Measurements from ENCODE around the gene COG5.

The COG5 gene

GRCh38 chr7:107588529-107589130 is 24.9 kb upstream of the COG5 start:
- Histone ChIP-seq H3K27ac (replicated peaks) (no peak overlapping the region), H3K27me3 (ENCODE audit: insufficient read depth, poor library complexity, severe bottlenecking) (no peaks in the 10 kb centered on the region), H3K4me3 (replicated peaks; ENCODE audit: insufficient read depth, low read length) (no peak overlapping the region)
- DNase-seq (ENCODE audit: low read depth in 1 of 2, low spot score in 1 of 2): no peak
- TF ChIP-seq SPI1 (IDR thresholded peaks at IDR 0.05; ENCODE audit: borderline replicate concordance, low read depth): no peak
- TF ChIP-seq, protein P1, sequence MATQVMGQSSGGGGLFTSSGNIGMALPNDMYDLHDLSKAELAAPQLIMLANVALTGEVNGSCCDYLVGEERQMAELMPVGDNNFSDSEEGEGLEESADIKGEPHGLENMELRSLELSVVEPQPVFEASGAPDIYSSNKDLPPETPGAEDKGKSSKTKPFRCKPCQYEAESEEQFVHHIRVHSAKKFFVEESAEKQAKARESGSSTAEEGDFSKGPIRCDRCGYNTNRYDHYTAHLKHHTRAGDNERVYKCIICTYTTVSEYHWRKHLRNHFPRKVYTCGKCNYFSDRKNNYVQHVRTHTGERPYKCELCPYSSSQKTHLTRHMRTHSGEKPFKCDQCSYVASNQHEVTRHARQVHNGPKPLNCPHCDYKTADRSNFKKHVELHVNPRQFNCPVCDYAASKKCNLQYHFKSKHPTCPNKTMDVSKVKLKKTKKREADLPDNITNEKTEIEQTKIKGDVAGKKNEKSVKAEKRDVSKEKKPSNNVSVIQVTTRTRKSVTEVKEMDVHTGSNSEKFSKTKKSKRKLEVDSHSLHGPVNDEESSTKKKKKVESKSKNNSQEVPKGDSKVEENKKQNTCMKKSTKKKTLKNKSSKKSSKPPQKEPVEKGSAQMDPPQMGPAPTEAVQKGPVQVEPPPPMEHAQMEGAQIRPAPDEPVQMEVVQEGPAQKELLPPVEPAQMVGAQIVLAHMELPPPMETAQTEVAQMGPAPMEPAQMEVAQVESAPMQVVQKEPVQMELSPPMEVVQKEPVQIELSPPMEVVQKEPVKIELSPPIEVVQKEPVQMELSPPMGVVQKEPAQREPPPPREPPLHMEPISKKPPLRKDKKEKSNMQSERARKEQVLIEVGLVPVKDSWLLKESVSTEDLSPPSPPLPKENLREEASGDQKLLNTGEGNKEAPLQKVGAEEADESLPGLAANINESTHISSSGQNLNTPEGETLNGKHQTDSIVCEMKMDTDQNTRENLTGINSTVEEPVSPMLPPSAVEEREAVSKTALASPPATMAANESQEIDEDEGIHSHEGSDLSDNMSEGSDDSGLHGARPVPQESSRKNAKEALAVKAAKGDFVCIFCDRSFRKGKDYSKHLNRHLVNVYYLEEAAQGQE (IDR thresholded peaks at IDR 0.05; ENCODE audit: insufficient replicate concordance, low read depth): no peak
- no peak for TF ChIP-seq GABPA (IDR thresholded peaks at IDR 0.05; ENCODE audit: low read depth)
- TF ChIP-seq CTCF (IDR thresholded peaks at IDR 0.05; ENCODE audit: insufficient read depth, low read length): no peak

- no peaks in the 10 kb centered on the region for H3K27me3 ChIP-seq (ENCODE audit: insufficient read depth, poor library complexity, severe bottlenecking)
- no peak for DNase-seq (ENCODE audit: low read depth in 1 of 2, low spot score in 1 of 2)
- H3K27ac ChIP-seq (replicated peaks): no peak overlapping the region
- no peak overlapping the region for H3K4me3 ChIP-seq (replicated peaks; ENCODE audit: insufficient read depth, low read length)
- no peak for TF ChIP-seq CTCF (IDR thresholded peaks at IDR 0.05; ENCODE audit: insufficient read depth, low read length)
Observed at GRCh38 chr7:107584716-107585115, 21.0 kb upstream of the COG5 start.

DNA sequence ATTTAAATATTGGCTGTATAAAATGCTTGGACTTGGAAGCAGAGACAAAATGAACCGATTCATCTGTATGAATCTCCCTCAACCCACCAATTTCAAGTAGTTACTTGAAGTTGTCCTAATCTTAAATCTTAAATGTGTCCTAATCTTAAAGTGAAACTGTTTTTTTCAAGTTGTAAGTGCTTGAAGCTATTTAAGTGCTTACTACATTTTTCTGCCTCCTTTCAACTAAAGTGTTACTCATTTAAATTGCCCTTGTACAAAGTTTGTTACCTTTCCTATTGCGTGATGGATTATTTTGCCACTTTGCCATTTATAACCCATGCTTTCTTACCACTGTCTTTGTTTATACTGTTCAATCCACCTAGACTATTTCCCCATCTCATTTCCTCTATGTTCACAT is 19.2 kb upstream of the COG5 start:
- Histone ChIP-seq H3K4me3 (replicated peaks; ENCODE audit: insufficient read depth, low read length) (no peak overlapping the region), H3K27ac (replicated peaks) (no peak overlapping the region), H3K27me3 (ENCODE audit: insufficient read depth, poor library complexity, severe bottlenecking) (no peaks in the 10 kb centered on the region)
- no peak for TF ChIP-seq CTCF (IDR thresholded peaks at IDR 0.05; ENCODE audit: insufficient read depth, low read length)
- DNase-seq (ENCODE audit: low read depth in 1 of 2, low spot score in 1 of 2): no peak

DNA sequence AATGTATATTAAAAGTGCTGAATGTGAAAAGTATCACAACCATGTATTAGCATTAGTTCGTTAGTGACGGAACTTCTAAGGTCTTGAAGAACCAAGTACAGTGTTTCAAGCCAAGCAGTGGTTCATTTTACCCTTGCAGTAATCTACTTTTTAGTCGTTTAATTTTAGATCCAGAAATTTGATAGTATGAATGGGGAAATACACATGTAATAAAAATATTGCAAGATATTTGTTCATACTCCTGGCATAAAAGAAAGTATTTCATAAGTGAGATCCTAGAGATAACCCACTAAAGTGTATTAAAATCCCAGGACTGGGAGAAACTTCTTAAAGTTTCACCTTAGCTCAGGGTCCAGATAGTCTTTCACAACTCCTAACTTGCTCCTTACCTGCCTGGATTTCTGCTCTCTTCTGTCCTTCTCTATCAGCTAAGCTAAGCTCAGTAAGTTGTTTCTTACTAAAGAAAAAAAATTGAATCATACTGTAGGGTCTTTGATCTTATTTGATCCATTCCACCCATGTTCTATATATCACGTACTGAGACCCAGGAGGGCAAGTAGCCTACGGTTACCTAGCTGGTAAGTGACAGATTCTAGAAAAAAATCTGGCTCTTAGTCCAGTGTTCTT is 17.8 kb upstream of the COG5 start:
- DNase-seq (ENCODE audit: low read depth in 1 of 2, low spot score in 1 of 2): no peak
- Histone ChIP-seq H3K27ac (replicated peaks) (no peak overlapping the region), H3K4me3 (replicated peaks; ENCODE audit: insufficient read depth, low read length) (no peak overlapping the region), H3K27me3 (ENCODE audit: insufficient read depth, poor library complexity, severe bottlenecking) (no peaks in the 10 kb centered on the region)
- TF ChIP-seq POLR2AphosphoS5 (IDR thresholded peaks at IDR 0.05; ENCODE audit: low read depth) (no peak), SPI1 (IDR thresholded peaks at IDR 0.05; ENCODE audit: borderline replicate concordance, low read depth) (no peak)

GRCh38 chr7:107580716-107581383 is 17.1 kb upstream of the COG5 start:
- Histone ChIP-seq H3K27me3 (ENCODE audit: insufficient read depth, poor library complexity, severe bottlenecking) (no peaks in the 10 kb centered on the region), H3K27ac (replicated peaks) (peak overlapping the region; percentile 61), H3K4me3 (replicated peaks; ENCODE audit: insufficient read depth, low read length) (peak overlapping the region; percentile 86)
- no peak for DNase-seq (ENCODE audit: low read depth in 1 of 2, low spot score in 1 of 2)
- TF ChIP-seq CTCF (IDR thresholded peaks at IDR 0.05; ENCODE audit: insufficient read depth, low read length) (no peak), GABPA (IDR thresholded peaks at IDR 0.05; ENCODE audit: low read depth) (no peak), POLR2AphosphoS5 (IDR thresholded peaks at IDR 0.05; ENCODE audit: low read depth) (no peak), SPI1 (IDR thresholded peaks at IDR 0.05; ENCODE audit: borderline replicate concordance, low read depth) (no peak)
- TF ChIP-seq, protein P1 (IDR thresholded peaks at IDR 0.05; ENCODE audit: insufficient replicate concordance, low read depth): no peak
